GM12878 (cell line): ENCODE results near the gene PANX2. TPM values are rescaled to one million over a fixed set of nuclear protein-coding genes. Genes with fewer than 3 reads are reported as not detected.

ENCODE experiments used
- ATAC-seq: fragments of 200-7000 bp; cut with Tn5 transposase; 3 replicates; pipeline ENCODE4 v1.9.1; 2020; ENCODE audit warnings: mild to moderate bottlenecking, moderate library complexity
- BruUV-seq: library from RNA; stranded (reverse); fragments of 400-500 nt; replicated peaks from 2 replicates; lab custom pipeline; 2021; lab: Mats Ljungman, UMichigan
- CTCF ChIA-PET: fragments of 300-600 bp; sonication (Branson Sonifier 250); formaldehyde crosslinking; extraction: SDS; loops from one replicate; lab custom pipeline; 2021; ENCODE audit warnings: inconsistent platforms; lab: Yijun Ruan, JAX
- POLR2A ChIA-PET: fragments of 350-600 bp; formaldehyde crosslinking; extraction: SDS; loops from one replicate; lab custom pipeline; 2021; ENCODE audit warnings: inconsistent platforms; lab: Charles Lee
- RAD21 ChIA-PET: fragments of 300-600 bp; sonication (Branson Sonifier 250); formaldehyde crosslinking; loops from one replicate; lab custom pipeline; 2023; ENCODE audit warnings: antibody characterized with exemption; ENCODE audit not compliant: unreplicated experiment; lab: Charles Lee
- SMC1A ChIA-PET: fragments of 300-600 bp; sonication (Branson Sonifier 250); formaldehyde crosslinking; loops from one replicate; lab custom pipeline; 2023; ENCODE audit not compliant: unreplicated experiment, uncharacterized antibody; lab: Charles Lee
- DNase-seq: peaks from one replicate; pipeline ENCODE4 v3.0.0-alpha.2; 2011; ENCODE audit warnings: low read depth, low spot score
- FAIRE-seq: peaks from 3 replicates; lab custom pipeline; 2011; peaks lifted over from hg19 to GRCh38; lab: Jason Lieb, UNC
- H2AFZ ChIP-seq: 2 replicates; pipeline ENCODE4 v1.6.0; 2011; ENCODE audit warnings: low read depth, low read length, control low read depth; ENCODE audit not compliant: control insufficient read depth
- H3K27ac ChIP-seq: 2 replicates; pipeline ENCODE4 v1.5.1; 2011; ENCODE audit warnings: control low read depth; ENCODE audit not compliant: control insufficient read depth, insufficient read depth
- H3K27me3 ChIP-seq, 2 experiments: replicated peaks in 1 of 2; 2 replicates each; pipeline versions ENCODE4 v1.6.0 to v1.6.1; 2011; ENCODE audit warnings: low read length in 1 of 2; ENCODE audit not compliant: control insufficient read depth in 2 of 2, insufficient read depth in 2 of 2
- H3K36me3 ChIP-seq, 2 experiments: 2 replicates each; pipeline ENCODE4 v1.5.1; 2011; ENCODE audit warnings: low read length in 1 of 2; ENCODE audit not compliant: control insufficient read depth in 2 of 2, insufficient read depth in 2 of 2
- H3K4me1 ChIP-seq: 2 replicates; pipeline ENCODE4 v1.6.1; 2011; ENCODE audit warnings: mild to moderate bottlenecking, low read length, moderate library complexity, mixed read lengths; ENCODE audit not compliant: control insufficient read depth, insufficient read depth
- H3K4me2 ChIP-seq: 2 replicates; pipeline ENCODE4 v1.6.0; 2011; ENCODE audit warnings: control low read depth; ENCODE audit not compliant: control insufficient read depth, insufficient read depth
- H3K4me3 ChIP-seq: fragments of 200-600 bp; sonication (generic); 2 replicates; pipeline ENCODE4 v1.5.1; 2016
- H3K79me2 ChIP-seq: 2 replicates; pipeline ENCODE4 v1.6.0; 2011; ENCODE audit warnings: low read length; ENCODE audit not compliant: control insufficient read depth, insufficient read depth
- H3K9ac ChIP-seq: 2 replicates; pipeline ENCODE4 v1.8.0; 2011; ENCODE audit warnings: low read length, control low read depth, mixed read lengths; ENCODE audit not compliant: control insufficient read depth, insufficient read depth
- H3K9me3 ChIP-seq: replicated peaks from 3 replicates; pipeline ENCODE4 v1.5.1; 2011; ENCODE audit warnings: mild to moderate bottlenecking, low read length; ENCODE audit not compliant: control insufficient read depth, insufficient read depth
- H4K20me1 ChIP-seq: 2 replicates; pipeline ENCODE4 v1.6.0; 2011; ENCODE audit not compliant: control insufficient read depth, insufficient read depth
- CREB1 ChIP-seq: IDR thresholded peaks from 2 replicates; pipeline ENCODE4 v1.6.1; 2012; ENCODE audit warnings: low read depth, mild to moderate bottlenecking, inconsistent platforms
- GATAD2B ChIP-seq: fragments of 450-650 bp; conservative IDR thresholded peaks from 2 replicates; pipeline ENCODE4 v1.6.1; 2017; ENCODE audit warnings: low read depth, mild to moderate bottlenecking, moderate library complexity
- HDAC2 ChIP-seq: fragments of 200-600 bp; sonication (generic); IDR thresholded peaks from 2 replicates; pipeline ENCODE4 v1.6.1; 2017
- IKZF1 ChIP-seq: fragments of 450-650 bp; conservative IDR thresholded peaks from 2 replicates; pipeline ENCODE4 v1.6.1; 2017; ENCODE audit warnings: antibody characterized with exemption, mild to moderate bottlenecking
- NR2F1 ChIP-seq: fragments of 450-650 bp; conservative IDR thresholded peaks from 2 replicates; pipeline ENCODE4 v1.6.1; 2017; ENCODE audit warnings: mild to moderate bottlenecking
- POLR2A ChIP-seq: IDR thresholded peaks from 2 replicates; pipeline ENCODE4 v1.6.1; 2011; ENCODE audit warnings: low read depth, mild to moderate bottlenecking, low read length
- RB1 ChIP-seq: fragments of 450-650 bp; formaldehyde crosslinking; IDR thresholded peaks from 2 replicates; pipeline ENCODE4 v1.6.1; 2017; ENCODE audit warnings: mild to moderate bottlenecking, borderline replicate concordance
- SUZ12 ChIP-seq: fragments of 200-600 bp; sonication (generic); IDR thresholded peaks from one replicate; pipeline ENCODE4 v1.6.1; 2018; ENCODE audit warnings: antibody characterized with exemption, mild to moderate bottlenecking; ENCODE audit not compliant: unreplicated experiment
- TCF3 ChIP-seq: IDR thresholded peaks from 2 replicates; pipeline ENCODE4 v1.6.1; 2012; ENCODE audit warnings: low read depth, mild to moderate bottlenecking, low read length, borderline replicate concordance; ENCODE audit not compliant: insufficient read depth
- WGBS: methylation state at CpG from one replicate; pipeline ENCODE4 v1.1.6; 2016; ENCODE audit warnings: low lambda C conversion rate; ENCODE audit not compliant: insufficient replicate concordance, insufficient coverage; ENCODE audit errors: missing lambda C conversion rate; 5-methylcytosine and 5-hydroxymethylcytosine counted together
- in situ Hi-C: fragments of 300-500 bp; cut with MboI; formaldehyde crosslinking; loops from 9 replicates; pipeline ENCODE4 v1.14.3; 2018; ENCODE audit warnings: mixed read lengths
- intact Hi-C: fragments of 100-400 bp; cut with micrococcal nuclease; formaldehyde crosslinking; loops from one replicate; pipeline ENCODE4 v1.14.2; 2022; ENCODE audit not compliant: unreplicated experiment
- polyA plus RNA-seq, 11 experiments: library from polyadenylated mRNA; depleted of rRNA in 4 of 11; unstranded in 6 of 11; stranded (reverse) in 5 of 11; fragments of >200 nt; fragmentation: Nextera tagmentation in 4 of 11; fragmentation: Illumina TruSeq in 1 of 11; extraction: Ambion mirVana in 4 of 11; extraction: Trizol in 1 of 11; gene quantifications; 1 replicate in 1 of 11; 2 replicates in 10 of 11; pipeline versions ENCODE4 v1.2.1 to v1.2.3, GENCODE V29; 2011 to 2016; ENCODE audit warnings: inconsistent platforms in 2 of 11, missing spikeins in 2 of 11, low read depth in 1 of 11
- total RNA-seq, 4 experiments: library from RNA; depleted of rRNA in 3 of 4; stranded (reverse); fragments of >200 nt in 3 of 4; fragmentation: Illumina TruSeq in 1 of 4; extraction: Trizol in 1 of 4; gene quantifications; 2 replicates each; pipeline versions ENCODE4 v1.2.1 to v1.2.3, GENCODE V29; 2013 to 2021
- TF ChIP-seq, protein P1 (sequence below): IDR thresholded peaks from 2 replicates; pipeline ENCODE4 v1.6.1; 2011; ENCODE audit warnings: low read depth, mild to moderate bottlenecking, low read length, moderate library complexity, borderline replicate concordance; ENCODE audit errors: extremely low read depth
- TF ChIP-seq, protein P2 (sequence below): fragments of 450-650 bp; IDR thresholded peaks from 2 replicates; pipeline ENCODE4 v1.6.1; 2017; ENCODE audit warnings: mild to moderate bottlenecking
- TF ChIP-seq, protein P3 (sequence below): IDR thresholded peaks from 2 replicates; pipeline ENCODE4 v1.6.1; 2012; ENCODE audit warnings: low read depth, low read length, improper control_type of control experiment

PANX2 gene
- total and polyA plus RNA-seq, 10 of the 15 experiments (the other 5 are each of a cell fraction or from before 2014, with no cell fraction given) = 0.04 to 0.44 (median 0.17) TPM; not detected in 5

DNA sequence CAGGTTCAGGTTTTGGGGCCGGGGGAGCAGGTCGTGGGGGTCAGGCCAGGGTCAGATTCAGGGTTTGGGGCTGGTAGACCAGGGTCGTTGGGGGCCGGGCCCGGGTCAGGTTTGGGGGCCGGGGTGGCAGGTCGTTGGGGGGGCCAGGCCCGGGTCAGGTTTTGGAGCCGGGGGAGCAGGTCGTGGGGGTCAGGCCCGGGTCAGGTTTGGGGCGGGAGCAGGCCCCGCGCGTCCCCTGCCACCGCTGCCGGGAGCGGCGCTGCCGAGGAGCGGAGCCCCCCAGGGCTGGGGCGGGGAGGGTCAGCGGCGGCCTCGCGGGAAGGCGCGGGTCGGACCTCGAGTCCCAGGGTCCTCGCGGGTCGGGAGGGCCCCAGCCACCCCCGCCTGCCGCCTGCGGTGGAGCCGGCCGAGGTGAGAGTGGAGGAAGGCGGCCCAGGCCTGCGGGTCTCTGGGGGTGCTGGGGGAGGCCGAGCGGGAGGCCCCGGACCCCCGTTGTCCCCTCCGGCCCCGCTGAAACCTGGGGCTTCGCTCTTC is 15.7 kb downstream of the PANX2 start:
- FAIRE-seq = no peak
- SMC1A ChIA-PET = interaction anchor here (1.2 kb wide), 1 partner anchor 37 kb away, joined by 3 read pairs; no protein-coding TSS in a partner anchor

DNA sequence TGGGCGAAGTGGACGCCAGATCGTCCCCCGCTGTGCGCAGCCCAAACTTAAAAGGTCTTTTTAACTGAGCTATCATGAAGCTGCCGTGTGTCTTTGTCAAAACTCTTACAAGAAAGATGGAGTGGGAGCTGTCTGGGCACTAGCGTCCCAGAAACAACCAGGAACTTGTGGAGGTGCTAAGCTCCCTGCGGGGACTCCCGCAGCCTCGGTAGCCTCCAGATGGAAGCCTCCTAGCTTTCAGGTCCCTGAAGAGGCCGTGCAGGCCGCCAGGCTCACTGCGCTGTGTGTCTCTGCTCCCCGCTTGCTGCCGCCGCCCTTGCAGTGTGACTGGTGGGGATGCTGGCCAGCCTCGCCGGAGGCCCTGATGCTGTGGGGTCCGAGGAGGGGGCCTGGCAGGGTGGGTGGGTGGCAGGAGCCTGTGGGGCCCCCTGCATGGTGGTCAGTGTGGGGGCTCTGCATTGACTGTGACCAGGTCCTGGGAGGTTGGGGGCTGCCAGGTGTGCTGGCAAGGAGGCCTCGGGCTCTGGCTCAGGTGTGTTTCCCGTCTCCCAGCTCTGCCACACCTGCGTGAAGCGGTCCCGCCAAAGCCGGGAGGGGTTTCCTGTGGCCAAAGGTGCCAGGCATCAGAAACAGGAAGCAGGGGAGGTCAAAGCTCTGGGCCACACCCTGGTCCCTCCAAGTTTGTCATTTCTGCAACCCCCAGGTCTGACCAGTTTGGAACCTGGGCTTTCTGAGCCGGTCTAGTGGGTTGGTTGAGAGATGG is 16.4 kb downstream of the PANX2 start:
- BruUV-seq = no TSS peak
- DNase-seq = no peak
- Histone ChIP-seq H3K27me3 (no peaks in the 10 kb centered on the region), H4K20me1 (no peaks in the 10 kb centered on the region), H3K27ac (peak overlapping the region; percentile 89), H3K4me2 (peak overlapping the region; percentile 92), H2AFZ (no peak overlapping the region), H3K4me1 (peaks cover 45% of the 10 kb centered on the region), H3K36me3 (peaks cover 0 to 2% of the 10 kb centered on the region in 2 experiments; a peak in 2 of 4 replicates), H3K79me2 (peaks cover 54% of the 10 kb centered on the region), H3K9ac (peak overlapping the region; percentile 97), H3K9me3 (no peaks in the 10 kb centered on the region), H3K4me3 (peak overlapping the region; percentile 81)
- WGBS = under 1% methylated on average over 23 of the region's 26 CpGs
- in situ Hi-C loops (no loop called here), intact Hi-C loops (loop anchor here (5.0 kb wide), 1 partner anchor 225 kb away; the partner anchor contains the start of gene PIM3)
- FAIRE-seq = peak; percentile 86
- SMC1A ChIA-PET = interaction anchor here (0.6 to 1.8 kb wide), 3 partner anchors 16 to 419 kb away, joined by 3 to 4 read pairs (median 3); no protein-coding TSS in a partner anchor
- POLR2A ChIA-PET = interaction anchor here (0.6 to 1.1 kb wide), 5 partner anchors 54 to 376 kb away, joined by 3 to 4 read pairs (median 3); partner anchors contain the start of gene SYCE3
- peak; percentile 1; the same call in 1 of the 3 replicates for ATAC-seq
- RAD21 ChIA-PET = interaction anchor here (1.1 to 1.4 kb wide), 2 partner anchors 10 to 14 kb away, joined by 3 to 4 read pairs; no protein-coding TSS in a partner anchor
- CTCF ChIA-PET = interaction anchor here (0.8 to 1.6 kb wide), 4 partner anchors 18 to 256 kb away, joined by 3 to 5 read pairs (median 4); no protein-coding TSS in a partner anchor
- TF ChIP-seq SUZ12 = no peak
- TF ChIP-seq, protein P1, sequence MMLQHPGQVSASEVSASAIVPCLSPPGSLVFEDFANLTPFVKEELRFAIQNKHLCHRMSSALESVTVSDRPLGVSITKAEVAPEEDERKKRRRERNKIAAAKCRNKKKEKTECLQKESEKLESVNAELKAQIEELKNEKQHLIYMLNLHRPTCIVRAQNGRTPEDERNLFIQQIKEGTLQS = no peak
- TF ChIP-seq, protein P2, sequence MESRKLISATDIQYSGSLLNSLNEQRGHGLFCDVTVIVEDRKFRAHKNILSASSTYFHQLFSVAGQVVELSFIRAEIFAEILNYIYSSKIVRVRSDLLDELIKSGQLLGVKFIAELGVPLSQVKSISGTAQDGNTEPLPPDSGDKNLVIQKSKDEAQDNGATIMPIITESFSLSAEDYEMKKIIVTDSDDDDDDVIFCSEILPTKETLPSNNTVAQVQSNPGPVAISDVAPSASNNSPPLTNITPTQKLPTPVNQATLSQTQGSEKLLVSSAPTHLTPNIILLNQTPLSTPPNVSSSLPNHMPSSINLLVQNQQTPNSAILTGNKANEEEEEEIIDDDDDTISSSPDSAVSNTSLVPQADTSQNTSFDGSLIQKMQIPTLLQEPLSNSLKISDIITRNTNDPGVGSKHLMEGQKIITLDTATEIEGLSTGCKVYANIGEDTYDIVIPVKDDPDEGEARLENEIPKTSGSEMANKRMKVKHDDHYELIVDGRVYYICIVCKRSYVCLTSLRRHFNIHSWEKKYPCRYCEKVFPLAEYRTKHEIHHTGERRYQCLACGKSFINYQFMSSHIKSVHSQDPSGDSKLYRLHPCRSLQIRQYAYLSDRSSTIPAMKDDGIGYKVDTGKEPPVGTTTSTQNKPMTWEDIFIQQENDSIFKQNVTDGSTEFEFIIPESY = no peak
- TF ChIP-seq TCF3 = no peak
- TF ChIP-seq, protein P3, sequence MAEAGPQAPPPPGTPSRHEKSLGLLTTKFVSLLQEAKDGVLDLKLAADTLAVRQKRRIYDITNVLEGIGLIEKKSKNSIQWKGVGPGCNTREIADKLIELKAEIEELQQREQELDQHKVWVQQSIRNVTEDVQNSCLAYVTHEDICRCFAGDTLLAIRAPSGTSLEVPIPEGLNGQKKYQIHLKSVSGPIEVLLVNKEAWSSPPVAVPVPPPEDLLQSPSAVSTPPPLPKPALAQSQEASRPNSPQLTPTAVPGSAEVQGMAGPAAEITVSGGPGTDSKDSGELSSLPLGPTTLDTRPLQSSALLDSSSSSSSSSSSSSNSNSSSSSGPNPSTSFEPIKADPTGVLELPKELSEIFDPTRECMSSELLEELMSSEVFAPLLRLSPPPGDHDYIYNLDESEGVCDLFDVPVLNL = no peak
- peak; percentile 15; the same call in 1 of the 2 replicates for TF ChIP-seq IKZF1
- TF ChIP-seq HDAC2 = no peak
- no peak for TF ChIP-seq RB1
- TF ChIP-seq POLR2A = peak; percentile 53; the same call in 1 of the 2 replicates

More for the DNA sequence above, 15.7 kb downstream of the PANX2 start:
- H3K9ac ChIP-seq = peak overlapping the region; percentile 97
- ChIA-PET CTCF (interaction anchor here (1.3 to 1.6 kb wide), 2 partner anchors 18 to 256 kb away, joined by 4 to 5 read pairs; no protein-coding TSS in a partner anchor), POLR2A (interaction anchor here (1.0 to 1.1 kb wide), 2 partner anchors 55 to 377 kb away, joined by 3 to 4 read pairs; partner anchors contain the start of gene SYCE3), RAD21 (interaction anchor here (1.4 kb wide), 1 partner anchor 10 kb away, joined by 3 read pairs; no protein-coding TSS in a partner anchor)
- in situ Hi-C loops (no loop called here), intact Hi-C loops (loop anchor here (5.0 kb wide), 1 partner anchor 224 kb away; the partner anchor contains the start of gene PIM3)
- H2AFZ ChIP-seq = no peak overlapping the region
- no peak for ATAC-seq
- no TSS peak for BruUV-seq
- H3K4me2 ChIP-seq = peak overlapping the region; percentile 92
- H3K4me1 ChIP-seq = peaks cover 41% of the 10 kb centered on the region
- DNase-seq = no peak
- TF ChIP-seq NR2F1 = peak; percentile 87
- 0 out of 2 replicates have a peak, but pooled peaks have one; percentile 44 for TF ChIP-seq GATAD2B
- no peak for TF ChIP-seq CREB1
- no peaks in the 10 kb centered on the region for H3K9me3 ChIP-seq
- peaks cover 0 to 2% of the 10 kb centered on the region in 2 experiments; a peak in 2 of 4 replicates for H3K36me3 ChIP-seq
- H3K27me3 ChIP-seq = no peaks in the 10 kb centered on the region
- peaks cover 49% of the 10 kb centered on the region for H3K79me2 ChIP-seq
- no peaks in the 10 kb centered on the region for H4K20me1 ChIP-seq
- 2% methylated on average over 22 of the region's 47 CpGs for WGBS
- peak overlapping the region; percentile 89 for H3K27ac ChIP-seq
- peak overlapping the region; percentile 81 for H3K4me3 ChIP-seq
